ENCODE results near the gene TM4SF5.

The TM4SF5 gene

DNA sequence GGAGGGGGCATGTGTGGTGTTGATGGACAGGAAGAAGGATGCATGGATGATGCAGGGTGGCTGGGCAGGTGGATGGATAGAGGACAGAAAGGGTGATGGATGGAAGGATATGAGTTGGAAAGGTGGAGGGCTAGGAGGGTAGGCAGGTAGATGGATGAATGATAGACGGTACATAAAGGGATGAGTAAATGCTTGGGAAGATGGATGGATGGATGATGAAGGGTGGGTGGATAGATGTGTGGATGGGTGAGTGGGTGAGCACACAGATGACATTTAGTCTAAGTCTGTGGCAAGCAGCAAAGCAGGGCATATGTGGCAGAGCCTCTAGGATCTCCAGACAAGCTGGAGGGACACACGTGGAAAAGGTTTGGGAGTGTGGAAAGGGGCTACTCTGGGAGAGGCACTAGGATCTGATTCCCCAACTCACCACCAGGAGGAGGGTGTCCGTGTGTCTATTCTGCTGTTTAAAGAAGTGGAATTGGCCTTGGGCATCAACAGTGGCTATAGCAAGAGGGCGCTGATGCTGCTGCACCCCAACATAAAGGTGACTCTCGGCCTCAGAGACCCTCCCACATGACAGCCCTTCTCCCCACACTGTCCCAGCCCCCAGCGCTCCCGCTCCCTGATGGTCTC lies 43.5 kb downstream of the TM4SF5 start:
- TF ChIP-seq GATA3 (IDR thresholded peaks at IDR 0.05; ENCODE audit: low read depth, low read length) (no peak), GATA2 (IDR thresholded peaks at IDR 0.05; ENCODE audit: low read depth, low read length) (no peak)

DNA sequence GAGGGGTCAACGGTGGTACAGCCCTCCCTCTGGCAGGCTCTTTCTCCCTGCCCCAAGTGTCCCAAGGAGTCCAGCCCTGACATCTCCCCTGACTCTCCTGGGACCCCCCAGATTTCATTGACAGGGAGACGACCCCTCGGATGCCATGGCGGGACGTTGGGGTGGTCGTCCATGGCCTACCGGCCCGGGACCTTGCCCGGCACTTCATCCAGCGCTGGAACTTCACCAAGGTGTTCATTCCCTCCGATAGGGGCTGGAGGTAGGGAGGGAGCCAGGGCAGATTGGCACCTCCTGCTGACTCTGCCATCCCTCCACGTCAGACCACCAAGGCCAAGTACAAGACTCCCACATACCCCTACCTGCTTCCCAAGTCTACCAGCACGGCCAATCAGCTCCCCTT lies 45.1 kb downstream of the TM4SF5 start:
- TF ChIP-seq GATA2 (IDR thresholded peaks at IDR 0.05; ENCODE audit: low read depth, low read length), result no peak
- TF ChIP-seq GATA3 (IDR thresholded peaks at IDR 0.05; ENCODE audit: low read depth, low read length), result no peak

DNA sequence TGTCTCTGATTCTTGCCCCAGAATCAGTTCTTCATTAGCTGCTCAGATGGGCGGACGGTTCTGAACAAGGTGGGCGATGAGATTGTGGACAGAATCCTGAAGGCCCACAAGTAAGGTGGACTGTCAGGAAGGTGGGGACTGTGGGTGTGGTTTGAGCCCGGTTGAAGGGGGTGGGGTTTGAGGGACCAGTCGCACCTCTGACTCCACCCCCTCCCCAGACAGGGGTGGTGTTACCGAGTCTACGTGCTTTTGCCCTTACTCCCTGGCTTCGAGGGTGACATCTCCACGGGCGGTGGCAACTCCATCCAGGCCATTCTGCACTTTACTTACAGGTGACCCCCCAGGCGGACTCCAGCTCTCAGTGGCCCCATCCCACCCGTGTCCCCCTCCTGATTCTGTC lies 46.6 kb downstream of the TM4SF5 start:
- no peak for TF ChIP-seq GATA2 (IDR thresholded peaks at IDR 0.05; ENCODE audit: low read depth, low read length)
- no peak for TF ChIP-seq GATA3 (IDR thresholded peaks at IDR 0.05; ENCODE audit: low read depth, low read length)

DNA sequence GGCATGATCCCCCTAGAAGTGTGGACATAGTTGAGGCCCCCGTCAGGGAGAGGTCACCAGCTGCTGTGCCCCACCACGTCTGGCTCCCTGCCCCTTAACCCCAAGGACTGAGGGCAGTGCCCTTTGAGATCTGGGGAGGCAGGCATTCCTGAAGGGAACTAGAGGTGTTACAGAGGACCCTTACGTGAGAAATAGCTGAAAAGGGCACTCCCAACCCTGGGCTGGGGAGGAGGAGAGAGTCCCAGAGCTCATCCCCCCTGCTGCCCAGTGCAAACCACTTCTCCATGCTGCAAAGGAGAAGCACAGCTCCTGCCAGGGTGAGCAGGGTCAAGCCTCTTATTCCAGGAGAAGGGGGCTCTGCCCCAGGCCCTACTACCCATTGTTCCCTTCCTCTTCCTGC lies 51.1 kb downstream of the TM4SF5 start:
- no peak for TF ChIP-seq GATA2 (IDR thresholded peaks at IDR 0.05; ENCODE audit: low read depth, low read length)
- TF ChIP-seq GATA3 (IDR thresholded peaks at IDR 0.05; ENCODE audit: low read depth, low read length), result no peak

DNA sequence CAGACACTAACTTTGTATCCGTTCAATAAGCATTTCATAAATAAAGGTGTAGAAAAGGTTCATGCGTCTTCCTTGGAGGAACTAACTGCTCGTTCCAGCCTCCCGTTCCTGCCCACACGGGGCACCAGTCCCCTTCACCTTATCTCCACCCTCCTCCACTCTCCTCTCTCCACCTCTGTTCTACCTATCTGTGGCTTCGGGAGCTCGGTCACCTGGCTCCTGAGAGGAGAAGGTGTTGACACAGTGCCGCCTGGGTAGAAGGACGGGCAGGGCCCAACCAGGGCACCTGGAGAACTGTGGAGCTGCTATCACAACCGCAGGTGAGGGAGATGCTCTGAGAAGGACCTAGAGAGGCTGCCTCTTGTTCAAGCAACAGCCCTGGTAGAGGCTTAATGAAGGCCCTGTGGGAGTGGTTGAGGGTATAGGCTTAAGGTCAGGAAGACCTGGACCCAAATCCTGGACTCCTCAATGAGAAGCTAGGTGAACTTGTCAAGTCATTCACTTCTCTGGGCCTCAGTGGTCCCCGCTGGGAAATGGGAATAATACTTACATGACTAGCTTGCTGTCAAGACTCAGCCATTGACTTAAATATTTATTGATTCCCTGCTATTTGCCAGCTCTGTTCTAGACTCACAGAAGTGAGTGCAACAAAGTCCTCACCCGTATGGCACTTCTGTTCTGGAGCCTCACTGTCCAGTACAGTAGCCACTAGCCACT lies 51.8 kb downstream of the TM4SF5 start:
- TF ChIP-seq GATA3 (IDR thresholded peaks at IDR 0.05; ENCODE audit: low read depth, low read length), result no peak

DNA sequence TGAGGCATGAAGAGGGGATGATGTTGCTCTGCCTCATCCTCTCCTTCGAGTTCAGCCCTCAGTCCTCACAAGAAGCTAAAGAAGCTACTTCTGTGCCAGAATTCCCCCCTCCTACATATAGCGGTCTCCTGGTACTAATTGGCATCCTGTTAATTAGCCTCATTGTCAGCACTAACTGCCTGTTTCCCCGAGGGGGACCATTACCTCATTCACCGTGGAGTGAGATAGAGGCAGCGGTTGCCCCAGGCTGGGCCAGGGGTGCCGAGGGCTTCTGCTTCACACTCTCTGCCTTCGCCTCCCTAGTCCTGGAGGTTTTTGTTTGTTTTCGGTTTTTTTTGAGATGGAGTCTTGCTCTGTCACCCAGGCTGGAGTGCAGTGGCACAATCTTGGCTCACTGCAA lies 55.7 kb downstream of the TM4SF5 start:
- TF ChIP-seq GATA2 (IDR thresholded peaks at IDR 0.05; ENCODE audit: low read depth, low read length) (no peak), GATA3 (IDR thresholded peaks at IDR 0.05; ENCODE audit: low read depth, low read length) (no peak)
